ENCODE measurements around the gene TBC1D14.

DNA sequence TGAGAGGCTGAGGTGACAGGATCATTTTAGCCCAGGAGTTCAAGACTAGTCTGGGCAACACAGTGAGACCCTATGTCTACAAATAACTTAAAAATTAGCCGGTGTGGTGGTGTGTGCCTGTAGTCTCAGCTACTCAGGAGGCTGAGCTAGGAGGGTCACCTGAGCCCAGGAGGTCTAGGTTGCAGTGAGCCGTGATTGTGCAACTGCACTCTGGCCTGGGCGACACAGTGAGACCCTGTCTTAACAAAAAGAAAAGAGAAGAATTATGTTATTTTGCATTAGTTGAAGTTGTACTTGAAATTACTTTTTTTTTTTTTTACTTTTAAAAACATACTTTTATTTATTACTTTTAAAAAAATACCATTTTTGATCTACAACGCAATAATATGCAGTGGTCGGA lies 111.7 kb downstream of the TBC1D14 start:
- TF ChIP-seq, protein P1, sequence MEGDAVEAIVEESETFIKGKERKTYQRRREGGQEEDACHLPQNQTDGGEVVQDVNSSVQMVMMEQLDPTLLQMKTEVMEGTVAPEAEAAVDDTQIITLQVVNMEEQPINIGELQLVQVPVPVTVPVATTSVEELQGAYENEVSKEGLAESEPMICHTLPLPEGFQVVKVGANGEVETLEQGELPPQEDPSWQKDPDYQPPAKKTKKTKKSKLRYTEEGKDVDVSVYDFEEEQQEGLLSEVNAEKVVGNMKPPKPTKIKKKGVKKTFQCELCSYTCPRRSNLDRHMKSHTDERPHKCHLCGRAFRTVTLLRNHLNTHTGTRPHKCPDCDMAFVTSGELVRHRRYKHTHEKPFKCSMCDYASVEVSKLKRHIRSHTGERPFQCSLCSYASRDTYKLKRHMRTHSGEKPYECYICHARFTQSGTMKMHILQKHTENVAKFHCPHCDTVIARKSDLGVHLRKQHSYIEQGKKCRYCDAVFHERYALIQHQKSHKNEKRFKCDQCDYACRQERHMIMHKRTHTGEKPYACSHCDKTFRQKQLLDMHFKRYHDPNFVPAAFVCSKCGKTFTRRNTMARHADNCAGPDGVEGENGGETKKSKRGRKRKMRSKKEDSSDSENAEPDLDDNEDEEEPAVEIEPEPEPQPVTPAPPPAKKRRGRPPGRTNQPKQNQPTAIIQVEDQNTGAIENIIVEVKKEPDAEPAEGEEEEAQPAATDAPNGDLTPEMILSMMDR (conservative IDR thresholded peaks at IDR 0.05; ENCODE audit: low read length): no peak
- TF ChIP-seq EZH2phosphoT487 (IDR thresholded peaks at IDR 0.05; ENCODE audit: borderline replicate concordance): no peak

All from Loucy (cell line).